HAP-1 (cell line): ENCODE data around the gene PRPF19.

ENCODE experiments used
- DNase-seq, 2 experiments: peaks; one replicate each; pipeline ENCODE4 v3.0.0-alpha.2; 2016 to 2020; ENCODE audit warnings: low spot score in 2 of 2
- H3K27me3 ChIP-seq: fragments of 250-450 bp; sonication (Bioruptor Pico); 2 replicates; pipeline ENCODE4 v1.5.1; 2020; ENCODE audit warnings: low read depth, mild to moderate bottlenecking, moderate library complexity
- H3K36me3 ChIP-seq: fragments of 250-450 bp; sonication (Bioruptor Pico); replicated peaks from 2 replicates; pipeline ENCODE4 v1.5.1; 2020; ENCODE audit warnings: mild to moderate bottlenecking
- H3K4me1 ChIP-seq: fragments of 250-450 bp; sonication (Bioruptor Pico); 2 replicates; pipeline ENCODE4 v1.5.1; 2020; ENCODE audit warnings: mild to moderate bottlenecking
- H3K4me3 ChIP-seq: fragments of 250-450 bp; sonication (Bioruptor Pico); 2 replicates; pipeline ENCODE4 v1.5.1; 2020; ENCODE audit warnings: mild to moderate bottlenecking, moderate library complexity
- H3K9me3 ChIP-seq: fragments of 250-450 bp; sonication (Bioruptor Pico); 2 replicates; pipeline ENCODE4 v1.5.1; 2020; ENCODE audit warnings: mild to moderate bottlenecking, moderate library complexity
- in situ Hi-C: fragments of 300-500 bp; cut with MboI; formaldehyde crosslinking; loops from 3 replicates; pipeline ENCODE4 v1.14.3; 2020; ENCODE audit warnings: low sequenced_read_pairs, inconsistent platforms, mixed read lengths

PRPF19 gene

GRCh38 chr11:60900673-60901404 is 5.5 kb downstream of the PRPF19 start:
- no peak overlapping the region for H3K4me3 ChIP-seq
- in situ Hi-C loops = loop anchor here (25.0 kb wide), 1 partner anchor 789 kb away; no protein-coding TSS in a partner anchor
- peaks cover 2% of the 10 kb centered on the region; the same call in 1 of the 2 replicates for H3K4me1 ChIP-seq
- H3K9me3 ChIP-seq = no peaks in the 10 kb centered on the region
- no peak for DNase-seq
- H3K27me3 ChIP-seq = no peaks in the 10 kb centered on the region
- H3K36me3 ChIP-seq = peaks cover 82% of the 10 kb centered on the region

- Histone ChIP-seq H3K36me3 (peaks cover 91% of the 10 kb centered on the region), H3K9me3 (no peaks in the 10 kb centered on the region), H3K4me1 (peaks cover 2% of the 10 kb centered on the region; the same call in 1 of the 2 replicates), H3K27me3 (no peaks in the 10 kb centered on the region), H3K4me3 (no peak overlapping the region)
- in situ Hi-C loops = loop anchor here (10.0 to 25.0 kb wide), 2 partner anchors 125 to 788 kb away; no protein-coding TSS in a partner anchor
- no peak for DNase-seq
Measured at GRCh38 chr11:60899977-60900376, 6.4 kb downstream of the PRPF19 start.

- in situ Hi-C loops = loop anchor here (10.0 kb wide), 1 partner anchor 124 kb away; no protein-coding TSS in a partner anchor
Measured at GRCh38 chr11:60899046-60899936, 7.1 kb downstream of the PRPF19 start.

GRCh38 chr11:60897496-60897895 is 8.9 kb downstream of the PRPF19 start:
- H3K27me3 ChIP-seq = no peaks in the 10 kb centered on the region
- no peaks in the 10 kb centered on the region for H3K4me1 ChIP-seq
- H3K36me3 ChIP-seq = peaks cover 92% of the 10 kb centered on the region
- in situ Hi-C loops = loop anchor here (10.0 kb wide), 1 partner anchor 123 kb away; no protein-coding TSS in a partner anchor
- no peak for DNase-seq
- H3K9me3 ChIP-seq = no peaks in the 10 kb centered on the region
- H3K4me3 ChIP-seq = no peak overlapping the region

More at GRCh38 chr11:60899046-60899936, 7.1 kb downstream of the PRPF19 start:
- Histone ChIP-seq H3K4me1 (no peaks in the 10 kb centered on the region), H3K27me3 (no peaks in the 10 kb centered on the region), H3K4me3 (no peak overlapping the region), H3K36me3 (peaks cover 98% of the 10 kb centered on the region), H3K9me3 (no peaks in the 10 kb centered on the region)
- peak; percentile 41 to 69 for DNase-seq

GRCh38 chr11:60895687-60896086 is 10.7 kb downstream of the PRPF19 start:
- Histone ChIP-seq H3K4me1 (no peaks in the 10 kb centered on the region), H3K27me3 (no peaks in the 10 kb centered on the region), H3K9me3 (no peaks in the 10 kb centered on the region), H3K36me3 (peaks cover 81% of the 10 kb centered on the region), H3K4me3 (no peak overlapping the region)
- no peak for DNase-seq
- in situ Hi-C loops = loop anchor here (10.0 kb wide), 1 partner anchor 121 kb away; no protein-coding TSS in a partner anchor

GRCh38 chr11:60891103-60891741 is 15.2 kb downstream of the PRPF19 start:
- H3K27me3 ChIP-seq = no peaks in the 10 kb centered on the region
- H3K4me3 ChIP-seq = no peak overlapping the region
- peaks cover 40% of the 10 kb centered on the region for H3K36me3 ChIP-seq
- no peak for DNase-seq
- H3K9me3 ChIP-seq = no peaks in the 10 kb centered on the region
- in situ Hi-C loops = loop anchor here (10.0 kb wide), 1 partner anchor 116 kb away; no protein-coding TSS in a partner anchor
- no peaks in the 10 kb centered on the region for H3K4me1 ChIP-seq

GRCh38 chr11:60890696-60891095 is 15.7 kb downstream of the PRPF19 start:
- H3K9me3 ChIP-seq = no peaks in the 10 kb centered on the region
- in situ Hi-C loops = loop anchor here (10.0 kb wide), 1 partner anchor 116 kb away; no protein-coding TSS in a partner anchor
- no peaks in the 10 kb centered on the region for H3K27me3 ChIP-seq
- H3K4me1 ChIP-seq = no peaks in the 10 kb centered on the region
- H3K4me3 ChIP-seq = no peak overlapping the region
- peaks cover 34% of the 10 kb centered on the region for H3K36me3 ChIP-seq
- no peak for DNase-seq

- in situ Hi-C loops = loop anchor here (10.0 kb wide), 1 partner anchor 115 kb away; no protein-coding TSS in a partner anchor
- DNase-seq = no peak
- Histone ChIP-seq H3K27me3 (no peaks in the 10 kb centered on the region), H3K9me3 (no peaks in the 10 kb centered on the region), H3K4me1 (no peaks in the 10 kb centered on the region), H3K36me3 (peaks cover 26% of the 10 kb centered on the region), H3K4me3 (no peak overlapping the region)
Measured at GRCh38 chr11:60889869-60890311, 16.5 kb downstream of the PRPF19 start.

- H3K27me3 ChIP-seq = no peaks in the 10 kb centered on the region
- no peak overlapping the region for H3K4me3 ChIP-seq
- peaks cover 17% of the 10 kb centered on the region for H3K36me3 ChIP-seq
- in situ Hi-C loops = no loop called here
- peak; percentile 20 to 42 for DNase-seq
- no peaks in the 10 kb centered on the region for H3K9me3 ChIP-seq
- no peaks in the 10 kb centered on the region for H3K4me1 ChIP-seq
Measured at GRCh38 chr11:60887556-60887955, 18.8 kb downstream of the PRPF19 start.

GRCh38 chr11:60880643-60881282 is 25.6 kb downstream of the PRPF19 start:
- Histone ChIP-seq H3K9me3 (no peaks in the 10 kb centered on the region), H3K4me3 (no peak overlapping the region), H3K27me3 (no peaks in the 10 kb centered on the region), H3K4me1 (no peaks in the 10 kb centered on the region), H3K36me3 (peaks cover 6% of the 10 kb centered on the region; the same call in 1 of the 2 replicates)
- DNase-seq = no peak
- in situ Hi-C loops = no loop called here

GRCh38 chr11:60879971-60880588 is 26.3 kb downstream of the PRPF19 start:
- Histone ChIP-seq H3K27me3 (no peaks in the 10 kb centered on the region), H3K4me3 (no peak overlapping the region), H3K9me3 (no peaks in the 10 kb centered on the region), H3K36me3 (peaks cover 6% of the 10 kb centered on the region; the same call in 1 of the 2 replicates), H3K4me1 (no peaks in the 10 kb centered on the region)
- in situ Hi-C loops = no loop called here
- DNase-seq = no peak

- H3K4me3 ChIP-seq = no peak overlapping the region
- no peak for DNase-seq
- H3K9me3 ChIP-seq = no peaks in the 10 kb centered on the region
- H3K4me1 ChIP-seq = no peaks in the 10 kb centered on the region
- H3K36me3 ChIP-seq = peaks cover 6% of the 10 kb centered on the region; the same call in 1 of the 2 replicates
- no peaks in the 10 kb centered on the region for H3K27me3 ChIP-seq
- in situ Hi-C loops = no loop called here
Measured at GRCh38 chr11:60879104-60879503, 27.3 kb downstream of the PRPF19 start.
